ENCODE data around the gene CACNA1C. TPM values are rescaled to one million over a fixed set of nuclear protein-coding genes. Genes with fewer than 3 reads are reported as not detected.
A peak's percentile ranks its signal among the peaks of the same experiment; 100 is the strongest.

CACNA1C gene
- polyA plus RNA-seq, 1 donor from 2014 or later: 0.06 TPM

- Mint-ChIP-seq H3K9me3 (peaks cover 0 to 2% (median 0%) of the 10 kb centered on the region in 3 donors), H3K36me3 (peaks cover 2% of the 10 kb centered on the region), H3K27me3 (no peaks in the 10 kb centered on the region), H3K4me1 (peaks cover 3 to 4% (median 3%) of the 10 kb centered on the region in 3 donors), H3K27ac (no peak overlapping the region), H3K4me3 (no peak overlapping the region)
Measured at GRCh38 chr12:2366711-2367110, 313.9 kb downstream of the CACNA1C start.

- Mint-ChIP-seq H3K27me3 (peaks cover 4% of the 10 kb centered on the region), H3K9me3 (peaks cover 0 to 2% (median 0%) of the 10 kb centered on the region in 3 donors), H3K27ac (no peak overlapping the region), H3K36me3 (peaks cover 4% of the 10 kb centered on the region), H3K4me1 (no peaks in the 10 kb centered on the region), H3K4me3 (no peak overlapping the region)
Measured at GRCh38 chr12:2372178-2372577, 319.4 kb downstream of the CACNA1C start.

GRCh38 chr12:2372735-2373134, 319.9 kb downstream of the CACNA1C start:
- no peak overlapping the region for H3K4me3 Mint-ChIP-seq

GRCh38 chr12:2373307-2373706, 320.5 kb downstream of the CACNA1C start:
- no peak overlapping the region for H3K4me3 Mint-ChIP-seq
- H3K4me1 Mint-ChIP-seq: no peaks in the 10 kb centered on the region
- peaks cover 7% of the 10 kb centered on the region for H3K36me3 Mint-ChIP-seq
- no peak overlapping the region for H3K27ac Mint-ChIP-seq
- peaks cover 0 to 2% (median 0%) of the 10 kb centered on the region in 3 donors for H3K9me3 Mint-ChIP-seq
- H3K27me3 Mint-ChIP-seq: peaks cover 4% of the 10 kb centered on the region

More at GRCh38 chr12:2372735-2373134, 319.9 kb downstream of the CACNA1C start:
- peaks cover 4% of the 10 kb centered on the region for H3K27me3 Mint-ChIP-seq
- H3K9me3 Mint-ChIP-seq: peaks cover 0 to 2% (median 0%) of the 10 kb centered on the region in 3 donors
- H3K4me1 Mint-ChIP-seq: no peaks in the 10 kb centered on the region
- peaks cover 4% of the 10 kb centered on the region for H3K36me3 Mint-ChIP-seq
- no peak overlapping the region for H3K27ac Mint-ChIP-seq

GRCh38 chr12:2374092-2374906, 321.5 kb downstream of the CACNA1C start:
- H3K27me3 Mint-ChIP-seq: peaks cover 7% of the 10 kb centered on the region
- H3K36me3 Mint-ChIP-seq: peaks cover 7% of the 10 kb centered on the region
- peaks cover 1 to 8% (median 5%) of the 10 kb centered on the region in 3 donors for H3K4me1 Mint-ChIP-seq
- no peak overlapping the region for H3K4me3 Mint-ChIP-seq
- H3K27ac Mint-ChIP-seq: peak overlapping the region in 1 of 3 donors; percentile 54
- H3K9me3 Mint-ChIP-seq: peaks cover 0 to 2% (median 0%) of the 10 kb centered on the region in 3 donors

GRCh38 chr12:2375871-2376270, 323.1 kb downstream of the CACNA1C start:
- Mint-ChIP-seq H3K4me3 (no peak overlapping the region), H3K4me1 (peaks cover 5 to 16% (median 5%) of the 10 kb centered on the region in 3 donors), H3K27me3 (peaks cover 7% of the 10 kb centered on the region), H3K9me3 (peaks cover 0 to 2% (median 0%) of the 10 kb centered on the region in 3 donors), H3K36me3 (peaks cover 7% of the 10 kb centered on the region), H3K27ac (no peak overlapping the region)

GRCh38 chr12:2376908-2377657, 324.3 kb downstream of the CACNA1C start:
- H3K9me3 Mint-ChIP-seq: peaks cover 0 to 2% (median 0%) of the 10 kb centered on the region in 3 donors
- no peak overlapping the region for H3K4me3 Mint-ChIP-seq
- peaks cover 7% of the 10 kb centered on the region for H3K27me3 Mint-ChIP-seq
- H3K4me1 Mint-ChIP-seq: peaks cover 5 to 16% (median 5%) of the 10 kb centered on the region in 3 donors
- no peak overlapping the region for H3K27ac Mint-ChIP-seq
- H3K36me3 Mint-ChIP-seq: peaks cover 7% of the 10 kb centered on the region

- H3K4me1 Mint-ChIP-seq: peaks cover 5 to 19% (median 5%) of the 10 kb centered on the region in 3 donors
- peaks cover 7% of the 10 kb centered on the region for H3K36me3 Mint-ChIP-seq
- H3K4me3 Mint-ChIP-seq: peak overlapping the region in 2 of 4 donors; percentile 44 to 53
- peaks cover 0 to 2% (median 0%) of the 10 kb centered on the region in 3 donors for H3K9me3 Mint-ChIP-seq
- H3K27ac Mint-ChIP-seq: peak overlapping the region in 2 of 3 donors; percentile 16 to 63
- H3K27me3 Mint-ChIP-seq: peaks cover 7% of the 10 kb centered on the region
Measured at GRCh38 chr12:2378835-2379330, 326.1 kb downstream of the CACNA1C start.

- Mint-ChIP-seq H3K27ac (no peak overlapping the region), H3K27me3 (peaks cover 3% of the 10 kb centered on the region), H3K4me1 (peaks cover 5 to 19% (median 5%) of the 10 kb centered on the region in 3 donors), H3K9me3 (no peaks in the 10 kb centered on the region), H3K36me3 (peaks cover 6% of the 10 kb centered on the region), H3K4me3 (no peak overlapping the region)
Measured at GRCh38 chr12:2380946-2381345, 328.2 kb downstream of the CACNA1C start.

- peaks cover 3% of the 10 kb centered on the region for H3K36me3 Mint-ChIP-seq
- H3K9me3 Mint-ChIP-seq: no peaks in the 10 kb centered on the region
- peaks cover 5 to 19% (median 5%) of the 10 kb centered on the region in 3 donors for H3K4me1 Mint-ChIP-seq
- H3K4me3 Mint-ChIP-seq: no peak overlapping the region
- peaks cover 3% of the 10 kb centered on the region for H3K27me3 Mint-ChIP-seq
- no peak overlapping the region for H3K27ac Mint-ChIP-seq
Measured at GRCh38 chr12:2382370-2383155, 329.8 kb downstream of the CACNA1C start.

GRCh38 chr12:2383325-2384028, 330.7 kb downstream of the CACNA1C start:
- Mint-ChIP-seq H3K27me3 (peaks cover 3% of the 10 kb centered on the region), H3K36me3 (no peaks in the 10 kb centered on the region), H3K4me1 (peaks cover 5 to 19% (median 5%) of the 10 kb centered on the region in 3 donors), H3K27ac (no peak overlapping the region), H3K4me3 (no peak overlapping the region), H3K9me3 (no peaks in the 10 kb centered on the region)

- Mint-ChIP-seq H3K4me3 (no peak overlapping the region), H3K27ac (no peak overlapping the region), H3K27me3 (no peaks in the 10 kb centered on the region), H3K36me3 (no peaks in the 10 kb centered on the region), H3K4me1 (peaks cover 0 to 14% (median 5%) of the 10 kb centered on the region in 3 donors), H3K9me3 (no peaks in the 10 kb centered on the region)
Measured at GRCh38 chr12:2384029-2384386, 331.2 kb downstream of the CACNA1C start.

- no peak overlapping the region for H3K4me3 Mint-ChIP-seq
- no peaks in the 10 kb centered on the region for H3K27me3 Mint-ChIP-seq
- no peak overlapping the region for H3K27ac Mint-ChIP-seq
- no peaks in the 10 kb centered on the region for H3K9me3 Mint-ChIP-seq
- H3K4me1 Mint-ChIP-seq: peaks cover 0 to 8% (median 3%) of the 10 kb centered on the region in 3 donors
- H3K36me3 Mint-ChIP-seq: no peaks in the 10 kb centered on the region
Measured at GRCh38 chr12:2384533-2385351, 332.0 kb downstream of the CACNA1C start.
